ENCODE results near the gene CPNE6. TPM values are rescaled to one million over a fixed set of nuclear protein-coding genes. Genes with fewer than 3 reads are reported as not detected.
"Not testable (repeated sequence)": the region's sequence is repeated elsewhere in the genome, so short reads cannot be mapped to it uniquely, and the experiment has no call there.

Gene CPNE6
- not detected in 2 replicates for total RNA-seq (ENCODE audit: low replicate concordance)

DNA sequence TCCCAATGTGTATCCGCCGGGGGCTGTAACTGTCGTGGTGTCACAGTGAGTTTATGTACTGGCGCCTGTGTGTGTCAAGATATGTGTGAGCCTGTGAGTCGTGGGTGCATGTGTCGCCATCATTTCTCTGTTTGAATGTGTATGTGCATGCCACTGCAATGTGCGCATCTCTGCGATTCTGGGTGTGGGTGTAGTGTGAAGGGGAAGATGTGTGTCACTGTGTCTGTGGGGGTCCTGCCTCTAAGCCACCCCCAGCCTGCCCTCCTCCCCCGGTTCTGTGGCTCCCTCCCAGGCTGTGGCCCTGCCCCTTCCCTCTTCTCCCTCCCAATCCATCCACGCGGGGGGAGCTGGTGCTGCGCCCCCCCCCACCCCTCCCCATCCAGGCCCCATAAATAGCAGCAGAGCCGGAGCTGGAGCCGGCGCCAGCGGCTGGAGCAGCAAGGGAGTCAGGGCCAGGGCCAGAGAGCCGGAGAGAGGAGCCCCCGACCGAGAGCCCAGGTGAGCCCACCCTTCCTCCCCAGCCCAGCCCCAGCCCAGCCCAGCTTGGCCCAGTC is at the start of gene CPNE6:
CPNE6 (plus strand) TSS at position 419 of the 554 bp plus-strand sequence. CDS start 1,375 bp downstream, outside the sequence.
- TF ChIP-seq CTCF (IDR thresholded peaks at IDR 0.05; ENCODE audit: insufficient read depth, low read length): no peak
- no peak within 1 kb of the TSS for H3K4me3 ChIP-seq (ENCODE audit: low read depth, low read length)
- DNase-seq (ENCODE audit: low read depth): no peak

DNA sequence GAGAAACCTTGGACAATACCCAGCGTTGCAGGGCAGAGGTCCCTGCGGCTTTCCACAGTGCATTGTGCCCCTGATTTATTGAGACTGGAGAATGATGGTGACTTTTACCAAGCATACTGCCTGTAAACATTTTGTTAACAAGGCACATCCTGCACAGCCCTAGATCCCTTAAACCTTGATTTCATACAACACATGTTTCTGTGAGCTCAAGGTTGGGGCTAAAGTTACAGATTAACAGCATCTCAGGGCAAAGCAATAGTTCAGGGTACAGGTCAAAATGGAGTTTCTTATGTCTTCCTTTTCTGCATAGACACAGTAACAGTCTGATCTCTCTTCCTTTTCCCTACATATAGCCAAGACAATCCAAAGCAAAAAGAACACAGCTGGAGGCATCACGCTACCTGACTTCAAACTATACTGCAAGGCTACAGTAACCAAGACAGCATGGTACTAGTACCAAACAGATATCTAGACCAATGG is 46.4 kb upstream of the CPNE6 start:
- H3K4me3 ChIP-seq (ENCODE audit: low read depth, low read length); DNase-seq (ENCODE audit: low read depth): not testable (repeated sequence)

GRCh38 chr14:24029687-24030086 is 41.7 kb upstream of the CPNE6 start:
- not testable (repeated sequence) for DNase-seq (ENCODE audit: low read depth); H3K4me3 ChIP-seq (ENCODE audit: low read depth, low read length)

DNA sequence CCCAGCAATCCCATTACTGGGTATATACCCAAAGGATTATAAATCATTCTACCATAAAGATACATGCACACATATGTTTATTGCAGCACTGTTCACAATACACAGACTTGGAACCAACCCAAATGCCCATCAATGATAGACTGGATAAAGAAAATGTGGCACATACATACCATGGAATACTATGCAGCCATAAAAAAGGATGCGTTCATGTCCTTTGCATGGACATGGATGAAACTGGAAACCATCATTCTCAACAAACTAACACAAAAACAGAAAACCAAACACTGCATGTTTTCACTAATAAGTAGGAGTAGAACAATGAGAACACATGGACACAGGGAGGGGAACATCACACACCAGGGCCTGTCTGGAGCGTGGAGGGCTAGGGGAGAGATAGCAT is 40.0 kb upstream of the CPNE6 start:
- not testable (repeated sequence) for H3K4me3 ChIP-seq (ENCODE audit: low read depth, low read length); DNase-seq (ENCODE audit: low read depth)

- no peak overlapping the region for H3K4me3 ChIP-seq (ENCODE audit: low read depth, low read length)
- TF ChIP-seq CTCF (IDR thresholded peaks at IDR 0.05; ENCODE audit: insufficient read depth, low read length): no peak
- peak; percentile 87 for DNase-seq (ENCODE audit: low read depth)
Measured at GRCh38 chr14:24032727-24033418, 38.5 kb upstream of the CPNE6 start.

- H3K4me3 ChIP-seq (ENCODE audit: low read depth, low read length): peak overlapping the region; percentile 69
- not testable (repeated sequence) for DNase-seq (ENCODE audit: low read depth)
Measured at GRCh38 chr14:24035769-24036168, 35.6 kb upstream of the CPNE6 start.

GRCh38 chr14:24036169-24036962 is 35.0 kb upstream of the CPNE6 start:
- peak overlapping the region; percentile 69 for H3K4me3 ChIP-seq (ENCODE audit: low read depth, low read length)
- TF ChIP-seq CTCF (IDR thresholded peaks at IDR 0.05; ENCODE audit: insufficient read depth, low read length): peak; percentile 88
- peak; percentile 64 for DNase-seq (ENCODE audit: low read depth)

DNA sequence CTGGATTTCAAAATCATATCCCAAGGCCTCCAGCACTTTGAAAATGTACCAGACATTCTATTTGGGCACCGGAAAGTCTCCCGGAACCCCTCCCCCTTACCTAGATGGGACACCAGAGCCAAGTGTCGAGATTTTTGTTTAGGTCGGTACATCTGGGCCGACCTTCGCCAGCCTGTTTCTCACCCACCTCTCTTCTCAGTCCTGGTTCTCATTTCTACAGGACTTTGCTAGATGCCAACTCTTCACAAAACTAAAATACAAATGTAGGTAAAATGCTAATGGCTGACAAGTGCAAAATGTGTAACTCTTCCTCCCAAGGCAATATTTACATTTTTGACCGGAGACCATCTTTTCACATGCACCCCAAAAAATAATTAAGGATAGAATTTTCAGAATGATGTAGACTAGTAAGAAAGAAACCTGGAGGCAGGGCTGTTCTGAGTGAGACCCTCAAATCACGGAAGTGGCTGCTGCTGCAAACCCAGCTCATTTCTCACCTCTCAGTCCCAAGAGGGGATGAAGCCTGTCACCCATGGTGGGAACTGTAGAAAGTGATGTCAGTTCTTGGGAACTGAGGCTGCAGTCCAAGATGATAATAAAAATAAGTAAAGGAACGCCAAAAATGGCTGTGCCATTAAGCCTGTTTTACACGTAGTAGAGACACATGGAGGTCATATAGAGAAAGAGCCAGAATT is 34.3 kb upstream of the CPNE6 start:
- not testable (repeated sequence) for DNase-seq (ENCODE audit: low read depth)
- H3K4me3 ChIP-seq (ENCODE audit: low read depth, low read length): peak overlapping the region; percentile 69

- no peak overlapping the region for H3K4me3 ChIP-seq (ENCODE audit: low read depth, low read length)
- no peak for TF ChIP-seq CTCF (IDR thresholded peaks at IDR 0.05; ENCODE audit: insufficient read depth, low read length)
- no peak for DNase-seq (ENCODE audit: low read depth)
Measured at GRCh38 chr14:24037658-24038037, 33.7 kb upstream of the CPNE6 start.

Measured in fibroblast of the aortic adventitia (primary cell).